K562 (cell line): ENCODE data around the gene RIMKLA.

Experiments used
- CHCHD3 ChIP-seq: fragments of 250-450 bp; sonication (Bioruptor Pico); IDR thresholded peaks from 2 replicates; pipeline ENCODE4 v2.1.2; 2022; ENCODE audit warnings: mild to moderate bottlenecking
- CTCF ChIP-seq, 3 experiments: IDR thresholded peaks in 2 of 3; conservative IDR thresholded peaks in 1 of 3; 2 replicates each; pipeline ENCODE4 v1.5.1; 2011 to 2012; ENCODE audit warnings: low read length in 3 of 3, mild to moderate bottlenecking in 3 of 3, control low read depth in 2 of 3, improper control_type of control experiment in 1 of 3, inconsistent platforms in 1 of 3, low read depth in 1 of 3, mixed read lengths in 1 of 3, moderate library complexity in 1 of 3; ENCODE audit not compliant: insufficient read depth in 2 of 3
- ESRRA ChIP-seq: fragments of 450-650 bp; IDR thresholded peaks from 2 replicates; pipeline ENCODE4 v1.6.1; 2014; ENCODE audit warnings: low read depth, mild to moderate bottlenecking, moderate library complexity, borderline replicate concordance
- JUN ChIP-seq, 2 experiments: sonication (generic) in 1 of 2; formaldehyde crosslinking in 1 of 2; IDR thresholded peaks; 2 replicates each; pipeline versions ENCODE4 v1.6.1 to v1.8.0; 2012 to 2022; ENCODE audit warnings: borderline replicate concordance in 2 of 2, mild to moderate bottlenecking in 2 of 2, improper control_type of control experiment in 1 of 2, low read depth in 1 of 2, low read length in 1 of 2, missing genetic modification reagents in 1 of 2
- KDM1A ChIP-seq, 2 experiments: fragments of 450-650 bp; IDR thresholded peaks; 2 replicates each; pipeline ENCODE4 v1.6.1; 2016; ENCODE audit warnings: mild to moderate bottlenecking in 2 of 2
- NFIX ChIP-seq: fragments of 250-450 bp; sonication (Bioruptor Pico); IDR thresholded peaks from 2 replicates; pipeline ENCODE4 v1.4.0; 2020; ENCODE audit warnings: low read depth, mild to moderate bottlenecking, moderate library complexity
- POLR2A ChIP-seq: fragments of 450-650 bp; conservative IDR thresholded peaks from 2 replicates; pipeline ENCODE4 v1.6.1; 2016
- SP1 ChIP-seq: sonication (generic); formaldehyde crosslinking; IDR thresholded peaks from 2 replicates; pipeline ENCODE4 v1.8.1; 2022; ENCODE audit warnings: mild to moderate bottlenecking, missing genetic modification reagents
- ZNF41 ChIP-seq: fragments of 250-450 bp; sonication (Bioruptor Pico); conservative IDR thresholded peaks from 2 replicates; pipeline ENCODE4 v1.4.0; 2020; ENCODE audit warnings: mild to moderate bottlenecking
- ZZZ3 ChIP-seq: fragments of 450-650 bp; IDR thresholded peaks from 2 replicates; pipeline ENCODE4 v1.6.1; 2016; ENCODE audit warnings: antibody characterized with exemption, mild to moderate bottlenecking, moderate library complexity

GRCh38 chr1:42454403-42454802 is 73.8 kb downstream of the RIMKLA start:
- TF ChIP-seq CHCHD3 = no peak
- no peak for TF ChIP-seq JUN (IDR thresholded peaks at IDR 0.05; ENCODE audit: borderline replicate concordance, low read depth, low read length)
- TF ChIP-seq JUN (CRISPR knock-in tag; IDR thresholded peaks at IDR 0.05; ENCODE audit: borderline replicate concordance) = no peak
- TF ChIP-seq SP1 = no peak
- TF ChIP-seq CTCF (IDR thresholded peaks at IDR 0.05 in 2 of 3, conservative IDR thresholded peaks at IDR 0.05 in 1 of 3; ENCODE audit: insufficient read depth in 2 of 3, low read depth in 1 of 3, low read length in 3 of 3) = no peak
- no peak for TF ChIP-seq ZNF41 (CRISPR knock-in tag)
- TF ChIP-seq POLR2A = no peak
- no peak for TF ChIP-seq ESRRA
- no peak for TF ChIP-seq NFIX (CRISPR knock-in tag)
- TF ChIP-seq ZZZ3 = no peak
- TF ChIP-seq KDM1A (IDR thresholded peaks at IDR 0.05) = no peak
